Epithelial cell of prostate (primary cell): ENCODE measurements around the gene TREM2.
A peak's percentile ranks its signal among the peaks of the same experiment; 100 is the strongest.
"Not testable (repeated sequence)": the region's sequence is repeated elsewhere in the genome, so short reads cannot be mapped to it uniquely, and the experiment has no call there.

ENCODE experiments used
- DNase-seq: peaks from one replicate; pipeline ENCODE4 v3.0.0-alpha.2; 2011; ENCODE audit warnings: low read depth, low spot score
- H3K27ac ChIP-seq: fragments of 450-650 bp; 2 replicates; pipeline ENCODE4 v1.5.1; 2017; ENCODE audit warnings: mild to moderate bottlenecking

TREM2 gene

GRCh38 chr6:41162687-41163418 lies at the start of gene TREM2:
TSS of gene TREM2 (minus strand) at chr6:41163116. CDS start at chr6:41163082, 34 bp downstream.
- DNase-seq = no peak
- no peak within 1 kb of the TSS for H3K27ac ChIP-seq

GRCh38 chr6:41209547-41210320 lies 46.8 kb upstream of the TREM2 start:
- no peak overlapping the region for H3K27ac ChIP-seq
- DNase-seq = no peak

- no peak overlapping the region for H3K27ac ChIP-seq
- no peak for DNase-seq
Measured at GRCh38 chr6:41208439-41209106, 45.7 kb upstream of the TREM2 start.

GRCh38 chr6:41204156-41204555 lies 41.2 kb upstream of the TREM2 start:
- no peak overlapping the region for H3K27ac ChIP-seq
- DNase-seq = no peak

- no peak for DNase-seq
- no peak overlapping the region for H3K27ac ChIP-seq
Measured at GRCh38 chr6:41201764-41202173, 38.9 kb upstream of the TREM2 start.

- H3K27ac ChIP-seq = peak within 1 kb of the TSS; percentile 7
- DNase-seq = no peak
Measured at GRCh38 chr6:41200901-41201763, 38.2 kb upstream of the TREM2 start, which contains the start of gene TREML2. TSS of gene TREML2 (minus strand) at chr6:41201149. CDS start at chr6:41201008, 141 bp downstream.

- H3K27ac ChIP-seq = peak overlapping the region; percentile 7
- DNase-seq = no peak
Measured at GRCh38 chr6:41200296-41200900, 37.5 kb upstream of the TREM2 start.

- H3K27ac ChIP-seq = peak overlapping the region; percentile 7
- no peak for DNase-seq
Measured at GRCh38 chr6:41199552-41200246, 36.8 kb upstream of the TREM2 start.

GRCh38 chr6:41197234-41197633 lies 34.3 kb upstream of the TREM2 start:
- no peak overlapping the region for H3K27ac ChIP-seq
- no peak for DNase-seq

- DNase-seq = no peak
- no peak overlapping the region for H3K27ac ChIP-seq
Measured at GRCh38 chr6:41194386-41194785, 31.5 kb upstream of the TREM2 start.

GRCh38 chr6:41193884-41194283 lies 31.0 kb upstream of the TREM2 start:
- no peak overlapping the region for H3K27ac ChIP-seq
- no peak for DNase-seq

- no peak for DNase-seq
- no peak overlapping the region for H3K27ac ChIP-seq
Measured at GRCh38 chr6:41193171-41193734, 30.3 kb upstream of the TREM2 start.

GRCh38 chr6:41191569-41191968 lies 28.7 kb upstream of the TREM2 start:
- H3K27ac ChIP-seq = no peak overlapping the region
- no peak for DNase-seq

GRCh38 chr6:41190791-41191190 lies 27.9 kb upstream of the TREM2 start:
- DNase-seq = no peak

GRCh38 chr6:41189967-41190366 lies 27.1 kb upstream of the TREM2 start:
- H3K27ac ChIP-seq = no peak overlapping the region
- no peak for DNase-seq

More at GRCh38 chr6:41190791-41191190, 27.9 kb upstream of the TREM2 start:
- H3K27ac ChIP-seq = no peak overlapping the region

GRCh38 chr6:41189046-41189445 lies 26.1 kb upstream of the TREM2 start:
- not testable (repeated sequence) for DNase-seq, H3K27ac ChIP-seq

- DNase-seq = no peak
Measured at GRCh38 chr6:41187924-41188886, 25.3 kb upstream of the TREM2 start.

More at GRCh38 chr6:41187924-41188886, 25.3 kb upstream of the TREM2 start:
- H3K27ac ChIP-seq = no peak overlapping the region
